HG03571 (cell line): ENCODE measurements around the gene MEDAG.
"Not testable (repeated sequence)": the region's sequence is repeated elsewhere in the genome, so short reads cannot be mapped to it uniquely, and the experiment has no call there.

Experiments used
- ATAC-seq: cut with Tn5 transposase; IDR thresholded peaks from one replicate; pipeline ENCODE4 v1.9.1; 2021; ENCODE audit not compliant: unreplicated experiment

The MEDAG gene

DNA sequence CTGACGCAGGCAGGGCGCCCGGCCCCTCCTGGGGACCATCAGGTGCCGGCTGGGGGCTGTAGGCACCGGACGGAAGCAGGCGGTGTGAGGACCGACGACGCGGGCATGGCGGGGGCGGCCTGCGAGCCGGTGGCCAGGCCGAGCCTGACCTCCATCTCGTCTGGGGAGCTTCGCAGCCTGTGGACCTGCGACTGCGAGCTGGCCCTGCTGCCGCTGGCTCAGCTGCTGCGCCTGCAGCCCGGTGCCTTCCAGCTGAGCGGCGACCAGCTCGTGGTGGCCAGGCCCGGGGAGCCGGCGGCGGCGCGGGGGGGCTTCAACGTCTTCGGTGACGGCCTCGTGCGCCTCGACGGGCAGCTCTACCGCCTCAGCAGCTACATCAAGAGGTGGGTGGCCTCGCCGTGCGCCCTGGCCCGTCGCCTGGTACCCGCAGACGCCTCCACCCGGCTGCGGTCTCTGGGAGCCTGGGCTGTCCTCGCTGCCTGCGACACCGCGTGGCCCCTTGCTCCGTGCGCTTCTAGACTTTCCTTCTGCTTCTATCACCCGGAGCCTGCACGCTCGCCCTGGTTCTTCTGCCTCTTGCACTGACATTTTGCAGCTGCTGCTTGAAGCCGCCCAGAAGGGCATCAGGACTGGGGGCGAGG lies 460 bp downstream of the MEDAG start:
- ATAC-seq = no peak

DNA sequence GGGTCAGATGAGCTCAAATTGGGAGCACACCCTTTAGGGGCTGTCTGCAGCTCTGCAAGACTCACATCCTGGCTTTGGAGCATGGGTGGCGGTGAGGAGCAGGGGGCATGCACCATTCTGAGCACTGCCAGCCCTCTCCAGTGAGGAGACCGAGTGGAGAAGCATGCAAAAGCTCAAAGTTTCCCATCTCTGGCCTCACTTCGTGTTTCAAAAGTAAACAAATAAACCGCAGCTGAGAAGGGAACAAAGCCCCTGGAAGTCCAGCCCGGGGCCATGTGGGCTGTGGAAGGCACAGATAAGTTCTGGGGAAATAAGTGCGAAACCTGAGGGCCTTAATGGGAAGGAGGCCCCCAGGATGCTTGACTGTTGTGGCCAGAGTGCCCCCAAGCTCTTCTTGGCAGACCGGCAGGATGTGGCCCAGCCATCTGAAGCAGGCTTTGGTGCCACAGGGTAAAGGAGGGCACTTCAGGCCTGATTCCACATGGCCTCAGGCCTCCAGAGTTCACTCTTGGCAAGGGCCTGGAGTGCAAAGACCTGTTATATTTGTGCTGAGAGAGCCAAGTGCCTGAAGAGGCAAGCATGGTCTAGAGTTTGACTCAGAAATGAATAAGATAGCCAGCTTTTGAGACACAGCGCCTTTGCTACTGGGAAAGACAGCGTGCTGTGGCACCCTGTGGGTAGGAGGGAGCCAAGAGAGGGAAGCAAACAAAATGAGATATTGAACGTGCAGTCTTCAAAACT lies 1.2 kb downstream of the MEDAG start:
- ATAC-seq = no peak

DNA sequence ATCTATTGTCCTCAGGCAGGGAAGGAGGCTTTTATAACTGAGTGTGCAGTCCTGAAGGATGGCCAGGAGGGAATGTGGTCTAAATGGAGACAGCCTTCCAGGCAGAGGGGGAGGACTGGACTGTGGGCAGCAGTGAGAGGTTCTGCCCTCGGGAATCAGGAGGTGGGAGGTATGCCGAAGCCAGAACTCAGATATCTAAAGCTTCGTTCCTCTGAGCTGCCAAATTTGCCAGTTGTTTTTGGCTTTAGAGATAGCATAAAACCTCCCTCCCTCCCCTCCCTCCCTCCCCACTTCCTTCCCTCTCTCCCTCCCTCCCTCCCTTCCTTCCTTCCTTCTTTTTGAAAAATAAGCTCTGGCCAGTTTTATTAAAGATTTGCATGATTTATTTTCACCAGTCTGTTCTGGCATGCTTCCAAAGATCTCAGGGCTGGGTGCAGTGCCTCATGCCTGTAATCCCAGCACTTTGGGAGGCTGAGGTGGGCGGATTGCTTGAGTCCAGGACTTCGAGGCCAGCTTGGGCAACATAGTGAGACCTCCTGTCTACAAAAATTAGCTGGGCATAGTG lies 2.4 kb downstream of the MEDAG start:
- ATAC-seq = no peak

- no peak for ATAC-seq
Observed at GRCh38 chr13:30910676-30911075, 4.6 kb downstream of the MEDAG start.

- ATAC-seq = no peak
Observed at GRCh38 chr13:30915691-30916541, 9.8 kb downstream of the MEDAG start.

- no peak for ATAC-seq
Observed at GRCh38 chr13:30916991-30917390, 10.9 kb downstream of the MEDAG start.

DNA sequence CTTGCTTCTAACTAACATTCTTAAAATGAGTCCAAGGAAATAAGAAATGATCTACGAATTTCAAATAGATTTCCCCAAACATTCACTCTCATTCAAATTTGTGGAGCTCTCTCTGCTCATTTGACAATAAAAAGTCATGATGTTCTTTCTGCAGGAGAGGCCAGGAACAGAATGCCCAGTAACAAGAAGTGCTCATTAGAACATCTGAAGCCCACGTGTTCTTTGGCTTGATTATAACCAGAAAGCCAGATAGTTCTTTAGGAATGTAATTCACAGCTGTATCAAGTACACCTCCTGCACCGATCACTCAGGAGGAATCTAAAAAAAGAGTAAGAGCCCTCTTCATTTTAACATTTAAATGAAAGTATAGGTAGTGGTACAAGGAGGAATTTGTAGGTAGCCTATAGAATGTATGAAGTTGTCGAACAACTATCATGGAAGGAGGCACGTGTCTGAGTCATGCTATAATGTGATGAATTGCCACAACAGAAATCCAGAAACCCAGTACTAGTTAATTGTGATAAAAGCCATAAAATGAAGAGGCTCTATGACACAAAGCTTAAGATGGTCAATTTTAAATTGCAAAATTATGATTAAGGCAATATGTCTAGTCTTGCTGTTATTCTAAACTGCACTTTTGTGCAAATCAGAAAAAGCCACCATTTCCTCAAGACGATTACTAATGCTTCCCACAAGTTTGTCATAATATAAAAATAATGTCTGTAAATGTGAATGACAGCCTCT lies 12.8 kb downstream of the MEDAG start:
- no peak for ATAC-seq

- no peak for ATAC-seq
Observed at GRCh38 chr13:30920162-30920909, 14.3 kb downstream of the MEDAG start.

DNA sequence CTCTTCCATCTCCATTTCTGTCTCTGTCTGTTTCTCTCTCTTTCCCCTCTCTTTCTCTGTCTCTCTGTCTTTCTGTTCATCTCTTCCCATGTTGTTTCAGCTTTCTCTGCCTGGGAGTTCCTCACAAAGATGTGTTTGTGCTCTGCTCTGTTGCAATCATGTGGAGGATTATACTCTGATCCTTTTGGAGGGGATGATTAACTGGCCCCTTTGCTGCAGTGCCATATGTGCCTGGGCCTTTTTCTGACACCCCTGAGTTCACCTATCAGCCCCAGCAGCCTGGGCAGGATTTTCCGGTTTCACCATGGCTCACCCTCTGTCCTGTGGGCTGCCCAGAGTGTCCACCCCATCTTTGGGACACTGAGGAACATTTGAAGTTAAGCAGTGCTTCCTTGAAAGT lies 17.3 kb downstream of the MEDAG start:
- ATAC-seq = no peak

- ATAC-seq = no peak
Observed at GRCh38 chr13:30924721-30925120, 18.6 kb downstream of the MEDAG start.

GRCh38 chr13:30925429-30925828 lies 19.4 kb downstream of the MEDAG start:
- no peak for ATAC-seq

- no peak for ATAC-seq
Observed at GRCh38 chr13:30926781-30927180, 20.7 kb downstream of the MEDAG start.

DNA sequence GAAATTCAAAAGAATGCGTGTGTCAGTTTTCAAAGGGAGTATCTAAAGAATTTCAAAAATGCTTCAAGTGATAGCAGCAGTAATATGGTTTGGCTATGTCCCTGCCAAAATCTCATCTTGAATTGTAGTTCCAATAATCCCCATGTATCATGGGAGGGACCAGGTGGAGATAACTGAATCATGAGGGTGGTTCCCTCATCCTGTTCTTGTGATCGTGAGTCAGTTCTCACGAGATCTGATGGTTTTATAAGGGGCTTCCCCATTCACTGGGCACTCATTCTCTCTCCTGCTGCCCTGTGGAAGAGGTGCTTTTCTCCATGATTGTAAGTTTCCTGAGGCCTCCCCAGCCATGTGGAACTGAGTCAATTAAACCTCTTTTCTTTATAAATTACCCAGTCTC lies 21.1 kb downstream of the MEDAG start:
- not testable (repeated sequence) for ATAC-seq

- no peak for ATAC-seq
Observed at GRCh38 chr13:30927595-30927994, 21.5 kb downstream of the MEDAG start.

- ATAC-seq = no peak
Observed at GRCh38 chr13:30928978-30929377, 22.9 kb downstream of the MEDAG start.

- no peak for ATAC-seq
Observed at GRCh38 chr13:30932481-30933353, 26.6 kb downstream of the MEDAG start, which contains the start of gene TEX26. TEX26 (plus strand) TSS chr13:30932656; CDS start chr13:30932716, 60 bp downstream.

- no peak for ATAC-seq
Observed at GRCh38 chr13:30933354-30933670, 27.2 kb downstream of the MEDAG start.

DNA sequence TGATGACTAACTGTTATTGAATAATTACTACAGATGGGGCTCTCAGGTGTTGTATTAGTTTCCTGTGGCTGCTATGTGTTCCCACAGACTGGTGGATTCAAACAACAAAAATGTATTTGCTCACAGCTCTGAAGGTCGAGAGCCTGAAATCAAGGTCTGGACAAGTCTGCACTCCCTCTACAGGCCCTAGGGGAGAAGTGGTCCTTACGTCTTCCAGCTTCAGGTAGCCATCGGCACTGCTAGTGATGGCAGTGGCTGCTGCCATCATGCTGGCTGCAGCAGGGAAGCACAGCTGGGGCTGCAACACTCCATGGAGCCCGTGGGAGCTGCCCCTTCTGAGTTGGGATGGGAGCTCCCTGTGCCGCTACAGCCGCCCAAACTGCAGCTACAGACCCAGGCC lies 28.3 kb downstream of the MEDAG start:
- ATAC-seq = no peak

- ATAC-seq = no peak
Observed at GRCh38 chr13:30934803-30935202, 28.7 kb downstream of the MEDAG start.
